ENCODE measurements around the gene REXO1.
"Not testable (repeated sequence)": the region's sequence is repeated elsewhere in the genome, so short reads cannot be mapped to it uniquely, and the experiment has no call there.

The REXO1 gene, protein sequence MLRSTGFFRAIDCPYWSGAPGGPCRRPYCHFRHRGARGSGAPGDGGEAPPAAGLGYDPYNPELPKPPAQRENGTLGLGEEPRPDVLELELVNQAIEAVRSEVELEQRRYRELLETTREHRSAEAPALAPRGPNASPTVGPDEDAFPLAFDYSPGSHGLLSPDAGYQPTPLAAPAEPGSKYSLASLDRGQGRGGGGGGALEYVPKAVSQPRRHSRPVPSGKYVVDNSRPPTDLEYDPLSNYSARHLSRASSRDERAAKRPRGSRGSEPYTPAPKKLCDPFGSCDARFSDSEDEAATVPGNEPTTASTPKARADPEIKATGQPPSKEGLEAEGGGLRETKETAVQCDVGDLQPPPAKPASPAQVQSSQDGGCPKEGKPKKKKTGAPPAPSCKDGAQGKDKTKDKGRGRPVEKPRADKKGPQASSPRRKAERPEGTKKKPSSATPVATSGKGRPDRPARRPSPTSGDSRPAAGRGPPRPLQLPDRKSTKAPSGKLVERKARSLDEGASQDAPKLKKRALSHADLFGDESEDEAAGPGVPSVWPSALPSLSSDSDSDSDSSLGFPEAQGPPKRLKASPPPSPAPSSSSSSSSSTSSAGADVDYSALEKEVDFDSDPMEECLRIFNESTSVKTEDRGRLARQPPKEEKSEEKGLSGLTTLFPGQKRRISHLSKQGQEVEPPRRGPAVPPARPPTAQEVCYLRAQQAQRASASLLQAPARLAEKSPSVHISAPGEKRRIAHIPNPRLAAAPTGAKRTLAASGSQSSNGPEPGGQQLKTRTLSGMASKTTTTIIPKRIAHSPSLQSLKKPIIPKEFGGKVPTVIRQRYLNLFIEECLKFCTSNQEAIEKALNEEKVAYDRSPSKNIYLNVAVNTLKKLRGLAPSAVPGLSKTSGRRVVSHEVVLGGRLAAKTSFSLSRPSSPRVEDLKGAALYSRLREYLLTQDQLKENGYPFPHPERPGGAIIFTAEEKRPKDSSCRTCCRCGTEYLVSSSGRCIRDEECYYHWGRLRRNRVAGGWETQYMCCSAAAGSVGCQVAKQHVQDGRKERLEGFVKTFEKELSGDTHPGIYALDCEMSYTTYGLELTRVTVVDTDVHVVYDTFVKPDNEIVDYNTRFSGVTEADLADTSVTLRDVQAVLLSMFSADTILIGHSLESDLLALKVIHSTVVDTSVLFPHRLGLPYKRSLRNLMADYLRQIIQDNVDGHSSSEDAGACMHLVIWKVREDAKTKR

DNA sequence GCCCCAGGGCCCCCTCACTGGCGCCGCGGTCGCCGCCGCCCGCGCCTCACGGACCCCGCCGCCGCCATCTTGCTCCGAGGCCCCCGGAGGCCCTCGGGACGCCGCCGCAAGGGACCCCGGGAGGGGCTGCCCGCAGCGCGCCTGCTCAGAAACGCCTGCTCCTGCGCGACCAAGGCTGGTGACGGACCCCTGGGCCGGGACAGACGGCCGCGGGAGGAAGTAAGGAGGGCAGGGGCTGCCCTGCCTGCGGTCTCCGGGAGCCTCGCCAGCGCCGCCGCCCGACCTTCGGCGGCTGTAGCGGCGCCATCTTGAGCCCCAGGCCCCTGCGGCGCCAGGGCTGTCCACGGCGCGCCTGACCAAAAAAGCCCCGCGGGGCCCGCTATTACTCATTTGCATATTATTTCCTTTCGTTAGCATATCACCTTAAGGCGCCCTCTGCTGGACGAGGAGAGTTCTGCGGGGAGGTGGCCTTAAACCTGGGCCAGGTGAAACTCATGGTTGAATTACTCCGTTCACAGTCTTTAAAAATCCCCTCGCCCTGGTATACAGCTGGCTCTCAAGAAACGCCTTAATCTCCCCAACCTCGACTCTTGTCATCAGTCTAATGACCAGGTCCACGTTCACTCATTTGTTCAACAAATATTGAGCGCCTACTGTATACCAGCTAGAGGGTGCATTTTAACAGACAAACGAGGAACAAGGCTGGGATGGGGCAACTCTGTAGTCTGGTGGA is at the start of gene REXO1:
Gene REXO1, minus strand, starts transcription at position 85 of the 733 bp plus-strand sequence. CDS start 125 bp downstream, outside the sequence.
- POLR2A ChIA-PET (ENCODE audit: low non-redundant PET), result interaction anchor here (0.9 kb wide), 1 partner anchor 10 kb away, joined by 12 read pairs; no protein-coding TSS in a partner anchor
- peak within 1 kb of the TSS; percentile 98 for H3K27ac ChIP-seq
- peak; percentile 83 for DNase-seq (ENCODE audit: low spot score)
- CTCF ChIA-PET, result interaction anchor here (0.6 to 1.2 kb wide), 4 partner anchors 9 to 52 kb away, joined by 3 to 5 read pairs (median 5); no protein-coding TSS in a partner anchor
- TF ChIP-seq CTCF (conservative IDR thresholded peaks at IDR 0.05; ENCODE audit: low read depth), result peak; percentile 91

- DNase-seq (ENCODE audit: low spot score), result no peak
- H3K27ac ChIP-seq, result no peak overlapping the region
- no peak for TF ChIP-seq CTCF (conservative IDR thresholded peaks at IDR 0.05; ENCODE audit: low read depth)
- CTCF ChIA-PET, result interaction anchor here (0.6 kb wide), 2 partner anchors 27 to 34 kb away, joined by 3 read pairs; no protein-coding TSS in a partner anchor
- POLR2A ChIA-PET (ENCODE audit: low non-redundant PET), result no interaction called here
Observed at GRCh38 chr19:1896508-1896907, 48.2 kb upstream of the REXO1 start.

GRCh38 chr19:1893791-1894190 is 45.5 kb upstream of the REXO1 start:
- TF ChIP-seq CTCF (conservative IDR thresholded peaks at IDR 0.05; ENCODE audit: low read depth), result no peak
- POLR2A ChIA-PET (ENCODE audit: low non-redundant PET), result no interaction called here
- CTCF ChIA-PET, result no interaction called here
- H3K27ac ChIP-seq, result no peak overlapping the region
- no peak for DNase-seq (ENCODE audit: low spot score)

GRCh38 chr19:1889907-1890306 is 41.6 kb upstream of the REXO1 start:
- TF ChIP-seq CTCF (conservative IDR thresholded peaks at IDR 0.05; ENCODE audit: low read depth), result no peak
- CTCF ChIA-PET, result interaction anchor here (0.5 to 0.9 kb wide), 3 partner anchors 25 to 204 kb away, joined by 3 to 4 read pairs (median 3); no protein-coding TSS in a partner anchor
- DNase-seq (ENCODE audit: low spot score), result no peak
- POLR2A ChIA-PET (ENCODE audit: low non-redundant PET), result no interaction called here
- peak overlapping the region; percentile 22 for H3K27ac ChIP-seq

DNA sequence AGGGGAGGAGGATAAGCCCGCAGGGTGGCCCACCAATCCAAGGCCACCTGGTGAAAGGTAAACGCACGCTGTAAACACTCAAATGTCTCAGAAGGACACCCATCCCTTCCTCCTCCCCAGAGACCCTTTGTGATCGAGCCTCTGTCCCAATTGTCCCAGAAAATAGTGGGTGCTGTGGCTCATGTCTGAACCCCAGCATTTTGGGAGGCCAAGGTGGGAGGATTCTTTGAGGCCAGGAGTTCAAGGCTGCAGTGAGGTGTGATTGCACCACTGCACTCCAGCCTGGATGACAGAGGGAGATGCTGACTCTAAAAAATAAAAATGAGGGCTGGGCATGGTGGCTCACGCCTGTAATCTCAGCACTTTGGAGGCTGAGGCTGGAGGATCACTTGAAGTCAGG is 40.1 kb upstream of the REXO1 start:
- no peak for TF ChIP-seq CTCF (conservative IDR thresholded peaks at IDR 0.05; ENCODE audit: low read depth)
- H3K27ac ChIP-seq, result peak overlapping the region; percentile 82
- no peak for DNase-seq (ENCODE audit: low spot score)
- ChIA-PET POLR2A (ENCODE audit: low non-redundant PET) (no interaction called here), CTCF (interaction anchor here (0.5 kb wide), 1 partner anchor 40 kb away, joined by 3 read pairs; no protein-coding TSS in a partner anchor)

GRCh38 chr19:1886360-1886759 is 38.1 kb upstream of the REXO1 start:
- DNase-seq (ENCODE audit: low spot score); POLR2A ChIA-PET (ENCODE audit: low non-redundant PET): not testable (repeated sequence)
- peak overlapping the region; percentile 82 for H3K27ac ChIP-seq
- CTCF ChIA-PET, result interaction anchor here (0.7 kb wide), 1 partner anchor 217 kb away, joined by 4 read pairs; no protein-coding TSS in a partner anchor

- DNase-seq (ENCODE audit: low spot score), result peak; percentile 89
- ChIA-PET POLR2A (ENCODE audit: low non-redundant PET) (interaction anchor here (0.5 to 1.0 kb wide), 3 partner anchors 9 to 682 kb away, joined by 3 to 4 read pairs (median 3); partner anchors contain the start of genes ADAT3 and SCAMP4), CTCF (interaction anchor here (0.6 to 0.7 kb wide), 2 partner anchors 192 to 1116 kb away, joined by 3 to 5 read pairs; no protein-coding TSS in a partner anchor)
- H3K27ac ChIP-seq, result peak within 1 kb of the TSS; percentile 82
Observed at GRCh38 chr19:1885398-1886119, 37.3 kb upstream of the REXO1 start, which contains the start of gene ABHD17A. TSS of gene ABHD17A (minus strand) at chr19:1885496. CDS start at chr19:1881566, 3,930 bp downstream.

All from RWPE1 (cell line).